Right lobe of liver (tissue), 6 donors: Measurements from ENCODE around the gene MYL12A. TPM values are rescaled to one million over a fixed set of nuclear protein-coding genes. Genes with fewer than 3 reads are reported as not detected.

ENCODE experiments used
- ATAC-seq, 4 donors: fragments of 200-7000 bp; cut with Tn5 transposase; one replicate each; pipeline ENCODE4 v1.9.1; 2020; ENCODE audit warnings: mild to moderate bottlenecking in 4 of 4, moderate library complexity in 4 of 4
- DNase-seq, 3 donors: peaks; one replicate each; pipeline ENCODE4 v3.0.0-alpha.2; 2020
- H3K27ac ChIP-seq, 3 donors: fragments of 200-600 bp; one replicate each; pipeline ENCODE4 v1.8.0; 2022
- H3K27me3 ChIP-seq, 2 donors: fragments of 200-600 bp; one replicate each; pipeline ENCODE4 v1.8.0; 2022
- H3K36me3 ChIP-seq, 4 donors: fragments of 200-600 bp; sonication (generic) in 1 of 4; one replicate each; pipeline versions ENCODE4 v1.5.1 to v1.8.0; 2017 to 2022; ENCODE audit warnings: control low read depth in 1 of 4
- H3K4me1 ChIP-seq, 4 donors: fragments of 200-600 bp; sonication (generic) in 1 of 4; one replicate each; pipeline versions ENCODE4 v1.5.1 to v1.8.0; 2017 to 2022; ENCODE audit warnings: control low read depth in 1 of 4
- H3K4me3 ChIP-seq, 3 donors: fragments of 200-600 bp; one replicate each; pipeline ENCODE4 v1.8.0; 2022
- H3K9me3 ChIP-seq, 4 donors: fragments of 200-600 bp; sonication (generic) in 1 of 4; one replicate each; pipeline versions ENCODE4 v1.5.1 to v1.8.0; 2017 to 2022; ENCODE audit warnings: control low read depth in 1 of 4
- CTCF ChIP-seq, 4 donors: fragments of 200-600 bp in 3 of 4; fragments of 450-650 bp in 1 of 4; IDR thresholded peaks; one replicate each; pipeline versions ENCODE4 v1.5.1 to v1.8.0; 2016 to 2022; ENCODE audit warnings: antibody characterized with exemption in 4 of 4, mild to moderate bottlenecking in 2 of 4
- POLR2A ChIP-seq: fragments of 450-650 bp; IDR thresholded peaks from one replicate; pipeline ENCODE4 v1.6.1; 2017; ENCODE audit warnings: antibody characterized with exemption, mild to moderate bottlenecking
- WGBS: methylation state at CpG from one replicate; pipeline ENCODE4 v1.1.6; 2018; ENCODE audit warnings: low coverage, low lambda C conversion rate; ENCODE audit not compliant: insufficient coverage; ENCODE audit errors: missing lambda C conversion rate; 5-methylcytosine and 5-hydroxymethylcytosine counted together
- intact Hi-C, 2 donors: fragments of 100-400 bp; cut with DNase I; formaldehyde crosslinking; loops; one replicate each; pipeline versions ENCODE4 v1.11.2 to v1.14.1; 2022
- total RNA-seq, 6 experiments: library from RNA; depleted of rRNA in 2 of 6; stranded (reverse); fragments of >200 nt in 2 of 6; fragmentation: NEBNext Ultra II Directional in 3 of 6; extraction: Animal tissue kit (Norgen Biotek cat#: 25700) in 3 of 6; gene quantifications; one replicate each; pipeline versions ENCODE4 v1.1.0 to v1.2.4, GENCODE V29; 2016 to 2023
- donor health status: DM: no; HTN: yes; CAD: no.
- donor health status: DM: no; HTN: no; CAD: no.
- donor health status: DM: no; HTN: no; CAD: no.
- donor health status: DM: no; HTN: yes; CAD: no.
- donor health status: DM: no; HTN: yes; CAD: no.

The MYL12A gene
- total RNA-seq, 6 experiments from 2014 or later: 82.1 to 309 (median 225) TPM

GRCh38 chr18:3207565-3207964 is 40.0 kb upstream of the MYL12A start:
- WGBS: no CpG with 5 or more reads among the region's 2 CpGs
- peaks cover 0 to 3% (median 0%) of the 10 kb centered on the region in 4 donors for H3K36me3 ChIP-seq
- peaks cover 0 to 8% (median 0%) of the 10 kb centered on the region in 4 donors for H3K9me3 ChIP-seq
- no peak overlapping the region for H3K4me3 ChIP-seq
- ATAC-seq (peak; percentile 35 to 67 (median 56)), DNase-seq (peak in 1 of 3 donors; percentile 33)
- H3K4me1 ChIP-seq: peaks cover 0 to 16% (median 4%) of the 10 kb centered on the region in 4 donors
- no peak overlapping the region for H3K27ac ChIP-seq
- H3K27me3 ChIP-seq: no peaks in the 10 kb centered on the region
- no peak for TF ChIP-seq CTCF (IDR thresholded peaks at IDR 0.05)
- TF ChIP-seq POLR2A: no peak
- intact Hi-C loops: no loop called here

DNA sequence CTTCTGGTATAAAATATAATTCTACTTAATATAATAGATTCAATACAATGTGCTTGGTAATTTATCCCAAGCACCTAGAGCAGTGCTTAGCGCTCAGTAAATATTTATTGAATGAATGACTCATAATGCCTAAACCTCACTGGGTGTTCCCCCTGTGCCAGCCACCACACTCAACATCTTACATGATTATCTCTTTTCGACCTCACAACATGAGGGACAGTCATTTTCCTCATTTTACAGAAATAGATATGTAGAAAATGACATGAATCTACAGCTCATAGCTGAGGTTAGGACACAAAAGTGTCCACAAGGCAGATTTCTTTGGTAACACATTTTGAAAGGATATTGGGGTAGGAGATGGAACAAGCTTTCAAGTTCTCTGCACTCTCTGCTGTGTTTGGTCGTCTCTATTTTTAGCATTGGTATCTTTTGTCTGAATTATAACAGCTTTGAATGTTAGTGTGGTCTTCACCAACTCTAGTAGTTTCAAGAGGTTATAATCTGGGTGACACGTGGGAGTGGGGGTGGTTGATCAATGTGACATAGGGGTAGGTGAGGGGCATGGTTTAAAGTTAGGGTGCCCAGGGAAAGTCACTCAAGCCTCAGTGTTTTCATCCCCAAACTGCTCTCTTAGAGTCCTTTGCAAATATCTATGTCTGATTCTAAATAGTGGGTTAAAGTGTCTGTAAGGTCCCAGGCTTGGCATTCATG is 37.6 kb upstream of the MYL12A start:
- ATAC-seq (peak; percentile 9 to 56 (median 38)), DNase-seq (no peak)
- H3K4me1 ChIP-seq: peaks cover 0 to 27% (median 4%) of the 10 kb centered on the region in 4 donors
- WGBS: 70% methylated on average over 4 of the region's 4 CpGs
- H3K27ac ChIP-seq: no peak overlapping the region
- no peak for TF ChIP-seq POLR2A
- intact Hi-C loops: no loop called here
- no peaks in the 10 kb centered on the region for H3K27me3 ChIP-seq
- no peaks in the 10 kb centered on the region for H3K9me3 ChIP-seq
- H3K36me3 ChIP-seq: peaks cover 0 to 10% (median 3%) of the 10 kb centered on the region in 4 donors
- H3K4me3 ChIP-seq: no peak overlapping the region

DNA sequence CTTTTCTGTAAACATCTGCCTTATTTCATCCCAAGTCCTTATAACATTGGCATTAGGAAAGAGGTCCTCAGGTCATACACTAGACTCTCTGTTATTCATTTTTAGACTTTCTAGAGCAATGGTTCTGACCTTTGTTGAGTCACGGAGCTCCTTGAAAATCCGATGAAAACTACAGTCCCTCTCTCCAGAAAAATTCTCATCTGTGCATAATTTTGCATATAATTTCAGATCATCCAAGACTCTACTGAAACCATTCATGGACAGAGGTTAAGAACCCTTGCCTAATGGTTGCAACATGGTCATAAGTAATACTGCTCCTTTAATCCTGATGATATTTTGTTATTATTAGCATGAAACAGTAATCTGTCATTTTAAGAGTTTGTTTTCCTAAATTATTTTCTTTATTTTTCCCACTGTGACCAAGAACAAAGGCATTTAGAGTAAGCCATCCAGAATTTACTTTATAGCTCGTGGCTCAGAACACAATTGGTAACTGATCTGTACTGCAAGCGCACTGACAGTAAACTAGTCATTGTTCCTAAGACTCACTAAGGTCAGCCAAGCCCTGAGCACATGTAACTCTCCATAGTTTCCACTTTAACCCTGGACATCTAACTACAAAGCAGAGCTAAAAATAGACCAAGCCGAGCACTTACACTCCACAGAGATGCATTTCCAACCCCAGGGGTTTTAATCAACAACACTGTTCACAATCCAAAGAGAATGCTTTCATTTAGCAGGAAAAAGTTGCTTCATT is 36.2 kb upstream of the MYL12A start:
- H3K27me3 ChIP-seq: no peaks in the 10 kb centered on the region
- H3K9me3 ChIP-seq: no peaks in the 10 kb centered on the region
- H3K27ac ChIP-seq: peak overlapping the region in 1 of 3 donors; percentile 33
- intact Hi-C loops: no loop called here
- H3K4me1 ChIP-seq: peaks cover 0 to 27% (median 4%) of the 10 kb centered on the region in 4 donors
- no peak overlapping the region for H3K4me3 ChIP-seq
- peaks cover 0 to 13% (median 3%) of the 10 kb centered on the region in 4 donors for H3K36me3 ChIP-seq
- 57% methylated on average over 5 of the region's 5 CpGs for WGBS
- ATAC-seq (peak; percentile 23 to 60 (median 48)), DNase-seq (no peak)
- TF ChIP-seq POLR2A: no peak
- no peak for TF ChIP-seq CTCF (IDR thresholded peaks at IDR 0.05)

DNA sequence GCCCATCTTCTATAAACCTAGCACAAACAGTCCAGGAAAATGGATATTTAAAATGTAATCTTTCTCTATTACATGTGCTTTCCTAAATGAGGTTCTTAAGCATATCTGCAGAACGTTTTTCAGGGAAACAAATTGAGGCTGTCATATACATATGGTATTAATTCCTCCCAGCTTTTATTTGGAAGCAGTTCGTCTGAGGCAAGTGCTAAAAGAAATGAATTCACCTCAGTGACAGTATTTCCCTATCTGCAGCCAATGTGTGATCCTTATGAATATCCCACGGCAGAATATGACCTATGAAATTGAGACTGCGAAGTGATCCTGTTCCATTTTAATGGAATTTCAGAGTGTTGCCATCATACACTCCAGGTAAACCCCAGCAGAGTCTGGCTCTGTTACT is 34.9 kb upstream of the MYL12A start:
- peak overlapping the region in 1 of 3 donors; percentile 4 for H3K27ac ChIP-seq
- WGBS: 72% methylated on average over 4 of the region's 4 CpGs

More for the DNA sequence above, 34.9 kb upstream of the MYL12A start:
- Histone ChIP-seq H3K4me1 (peaks cover 0 to 35% (median 4%) of the 10 kb centered on the region in 4 donors), H3K27me3 (no peaks in the 10 kb centered on the region), H3K36me3 (peaks cover 0 to 13% (median 3%) of the 10 kb centered on the region in 4 donors), H3K9me3 (no peaks in the 10 kb centered on the region), H3K4me3 (no peak overlapping the region)
- ATAC-seq (no peak), DNase-seq (no peak)
- intact Hi-C loops: no loop called here
- TF ChIP-seq CTCF (IDR thresholded peaks at IDR 0.05) (no peak), POLR2A (no peak)
